ENCODE measurements around the gene STK36.
A peak's percentile ranks its signal among the peaks of the same experiment; 100 is the strongest.

Gene STK36

GRCh38 chr2:218671654-218672566 lies at the start of gene STK36, which contains the start of gene RNF25:
Gene STK36 (plus strand): TSS chr2:218672086. CDS start chr2:218672830, 744 bp downstream.
Gene RNF25 (minus strand): TSS chr2:218672002. CDS start chr2:218671970, 32 bp downstream.
- peak; percentile 83 for DNase-seq (ENCODE audit: low read depth, low spot score)

- DNase-seq (ENCODE audit: low read depth, low spot score): no peak
These were observed 49.1 kb upstream of the STK36 start for GRCh38 chr2:218622606-218623365.

GRCh38 chr2:218623366-218623705 lies 48.5 kb upstream of the STK36 start:
- no peak for DNase-seq (ENCODE audit: low read depth, low spot score)

- DNase-seq (ENCODE audit: low read depth, low spot score): no peak
These were observed 45.5 kb upstream of the STK36 start for GRCh38 chr2:218626369-218626768.

GRCh38 chr2:218627939-218628338 lies 43.9 kb upstream of the STK36 start:
- no peak for DNase-seq (ENCODE audit: low read depth, low spot score)

- DNase-seq (ENCODE audit: low read depth, low spot score): no peak
These were observed 40.0 kb upstream of the STK36 start for GRCh38 chr2:218631837-218632236.

GRCh38 chr2:218635719-218636118 lies 36.2 kb upstream of the STK36 start:
- DNase-seq (ENCODE audit: low read depth, low spot score): no peak

- DNase-seq (ENCODE audit: low read depth, low spot score): no peak
These were observed 33.5 kb upstream of the STK36 start for GRCh38 chr2:218638372-218638771.

GRCh38 chr2:218642121-218642656 lies 29.7 kb upstream of the STK36 start:
- no peak for DNase-seq (ENCODE audit: low read depth, low spot score)

- no peak for DNase-seq (ENCODE audit: low read depth, low spot score)
These were observed 29.1 kb upstream of the STK36 start for GRCh38 chr2:218642786-218643185.

- DNase-seq (ENCODE audit: low read depth, low spot score): no peak
These were observed 28.1 kb upstream of the STK36 start for GRCh38 chr2:218643751-218644310.

GRCh38 chr2:218644721-218645120 lies 27.2 kb upstream of the STK36 start:
- DNase-seq (ENCODE audit: low read depth, low spot score): no peak

GRCh38 chr2:218645126-218645525 lies 26.8 kb upstream of the STK36 start:
- no peak for DNase-seq (ENCODE audit: low read depth, low spot score)

GRCh38 chr2:218648088-218648786 lies 23.6 kb upstream of the STK36 start:
- DNase-seq (ENCODE audit: low read depth, low spot score): no peak

GRCh38 chr2:218648787-218649100 lies 23.1 kb upstream of the STK36 start:
- no peak for DNase-seq (ENCODE audit: low read depth, low spot score)

GRCh38 chr2:218655751-218656150 lies 16.1 kb upstream of the STK36 start:
- DNase-seq (ENCODE audit: low read depth, low spot score): no peak

GRCh38 chr2:218658671-218659257 lies 13.1 kb upstream of the STK36 start:
- DNase-seq (ENCODE audit: low read depth, low spot score): no peak

GRCh38 chr2:218659258-218659987 lies 12.5 kb upstream of the STK36 start, which contains the start of the genes BCS1L and ZNF142:
Gene BCS1L (plus strand): TSS chr2:218659683. CDS start chr2:218660988, 1,305 bp downstream.
Gene ZNF142 (minus strand): TSS chr2:218659623. CDS start chr2:218656429, 3,194 bp downstream.
- peak; percentile 74 for DNase-seq (ENCODE audit: low read depth, low spot score)

GRCh38 chr2:218659988-218660358 lies 11.9 kb upstream of the STK36 start:
- no peak for DNase-seq (ENCODE audit: low read depth, low spot score)

GRCh38 chr2:218662377-218662776 lies 9.5 kb upstream of the STK36 start:
- no peak for DNase-seq (ENCODE audit: low read depth, low spot score)

Data from iPS DF 19.7 (cell line).